KBM-7 (cell line): ENCODE measurements around the gene TMEM236.

Experiments
- DNase-seq: peaks from one replicate; pipeline ENCODE4 v3.0.0-alpha.2; 2015
- in situ Hi-C: fragments of 300-500 bp; cut with MboI; formaldehyde crosslinking; loops from 2 replicates; pipeline ENCODE4 v1.14.3; 2020; ENCODE audit warnings: low sequenced_read_pairs, low pct_unique_long_range_greater_than_20kb, mixed read lengths

The TMEM236 gene

GRCh38 chr10:17737027-17737965 is 14.7 kb upstream of the TMEM236 start:
- peak; percentile 59 for DNase-seq
- in situ Hi-C loops: no loop called here

- no peak for DNase-seq
- in situ Hi-C loops: no loop called here
These were observed 11.3 kb upstream of the TMEM236 start for GRCh38 chr10:17740668-17741067.

- in situ Hi-C loops: no loop called here
- DNase-seq: peak; percentile 78
These were observed 9.1 kb upstream of the TMEM236 start for GRCh38 chr10:17742918-17743317.

GRCh38 chr10:17743437-17743836 is 8.6 kb upstream of the TMEM236 start:
- no peak for DNase-seq
- in situ Hi-C loops: no loop called here

GRCh38 chr10:17744341-17744861 is 7.6 kb upstream of the TMEM236 start:
- in situ Hi-C loops: no loop called here
- peak; percentile 92 for DNase-seq

GRCh38 chr10:17747883-17748550 is 4.0 kb upstream of the TMEM236 start:
- no peak for DNase-seq
- in situ Hi-C loops: no loop called here

- in situ Hi-C loops: no loop called here
- DNase-seq: no peak
These were observed 2.1 kb upstream of the TMEM236 start for GRCh38 chr10:17749890-17750289.

- DNase-seq: no peak
- in situ Hi-C loops: no loop called here
These were observed 4.7 kb downstream of the TMEM236 start for GRCh38 chr10:17756557-17757217.

- in situ Hi-C loops: no loop called here
- no peak for DNase-seq
These were observed 6.2 kb downstream of the TMEM236 start for GRCh38 chr10:17758200-17758599.

GRCh38 chr10:17758896-17759295 is 6.9 kb downstream of the TMEM236 start:
- in situ Hi-C loops: no loop called here
- no peak for DNase-seq

GRCh38 chr10:17764142-17764541 is 12.1 kb downstream of the TMEM236 start:
- no peak for DNase-seq
- in situ Hi-C loops: no loop called here

- in situ Hi-C loops: no loop called here
- no peak for DNase-seq
These were observed 13.6 kb downstream of the TMEM236 start for GRCh38 chr10:17765602-17766001.

GRCh38 chr10:17766731-17767130 is 14.7 kb downstream of the TMEM236 start:
- DNase-seq: no peak
- in situ Hi-C loops: no loop called here

- in situ Hi-C loops: no loop called here
- no peak for DNase-seq
These were observed 16.5 kb downstream of the TMEM236 start for GRCh38 chr10:17768496-17768895.

- in situ Hi-C loops: no loop called here
- no peak for DNase-seq
These were observed 17.0 kb downstream of the TMEM236 start for GRCh38 chr10:17768957-17769356.

- in situ Hi-C loops: no loop called here
- peak; percentile 69 for DNase-seq
These were observed 19.0 kb downstream of the TMEM236 start for GRCh38 chr10:17771017-17771416.

GRCh38 chr10:17779784-17780183 is 27.8 kb downstream of the TMEM236 start:
- in situ Hi-C loops: no loop called here
- no peak for DNase-seq

- in situ Hi-C loops: no loop called here
- no peak for DNase-seq
These were observed 28.7 kb downstream of the TMEM236 start for GRCh38 chr10:17780727-17781126.

GRCh38 chr10:17781856-17782255 is 29.9 kb downstream of the TMEM236 start:
- in situ Hi-C loops: no loop called here
- DNase-seq: no peak
